Spleen (tissue), 11 donors: ENCODE results near the gene CNTD1. TPM values are rescaled to one million over a fixed set of nuclear protein-coding genes. Genes with fewer than 3 reads are reported as not detected.

ENCODE experiments used
- DNase-seq: peaks from one replicate; pipeline ENCODE4 v3.0.0-alpha.2; 2020
- H3K27ac ChIP-seq, 8 donors: fragments of 200-600 bp; sonication (generic) in 7 of 8; 1 replicate in 4 of 8; 2 replicates in 4 of 8; pipeline versions ENCODE4 v1.5.0 to v1.8.0; 2016 to 2021; ENCODE audit warnings: inconsistent platforms in 4 of 8, mild to moderate bottlenecking in 4 of 8, moderate library complexity in 1 of 8
- H3K27me3 ChIP-seq, 7 donors: fragments of 200-600 bp; sonication (generic) in 6 of 7; replicated peaks in 1 of 7; 1 replicate in 4 of 7; 2 replicates in 3 of 7; pipeline versions ENCODE4 v1.5.0 to v1.8.0; 2016 to 2021; ENCODE audit warnings: inconsistent platforms in 3 of 7, mild to moderate bottlenecking in 1 of 7
- H3K36me3 ChIP-seq, 6 donors: fragments of 200-600 bp; sonication (generic) in 5 of 6; 1 replicate in 4 of 6; 2 replicates in 2 of 6; pipeline versions ENCODE4 v1.5.0 to v1.8.0; 2016 to 2021; ENCODE audit warnings: inconsistent platforms in 2 of 6
- H3K4me1 ChIP-seq, 6 donors: fragments of 200-600 bp; sonication (generic) in 5 of 6; 1 replicate in 3 of 6; 2 replicates in 3 of 6; pipeline versions ENCODE4 v1.5.0 to v1.8.0; 2016 to 2021; ENCODE audit warnings: inconsistent platforms in 3 of 6
- H3K4me3 ChIP-seq, 8 donors: fragments of 200-600 bp; sonication (generic) in 7 of 8; 1 replicate in 4 of 8; 2 replicates in 4 of 8; pipeline versions ENCODE4 v1.5.0 to v1.8.0; 2016 to 2021; ENCODE audit warnings: inconsistent platforms in 4 of 8, mild to moderate bottlenecking in 4 of 8, moderate library complexity in 2 of 8
- H3K9me3 ChIP-seq, 8 donors: fragments of 200-600 bp; sonication (generic) in 7 of 8; 1 replicate in 4 of 8; 2 replicates in 4 of 8; pipeline versions ENCODE4 v1.5.0 to v1.8.0; 2016 to 2021; ENCODE audit warnings: inconsistent platforms in 4 of 8
- POLR2A ChIP-seq, 3 donors: fragments of 450-650 bp; IDR thresholded peaks; one replicate each; pipeline ENCODE4 v1.5.1; 2017; ENCODE audit warnings: antibody characterized with exemption in 3 of 3, mild to moderate bottlenecking in 1 of 3
- POLR2AphosphoS5 ChIP-seq, 3 donors: sonication (generic); formaldehyde crosslinking; IDR thresholded peaks; one replicate each; pipeline ENCODE4 v1.5.1; 2017; ENCODE audit warnings: antibody characterized with exemption in 3 of 3
- WGBS, 5 donors: extraction: QIAGEN DNeasy Blood & Tissue Kit in 3 of 5; methylation state at CpG; one replicate each; pipeline versions ENCODE4 v1.1.5 to v1.1.7; 2013 to 2018; 5-methylcytosine and 5-hydroxymethylcytosine counted together
- intact Hi-C: fragments of 100-400 bp; cut with DNase I; formaldehyde crosslinking; loops from one replicate; pipeline ENCODE4 v1.15.0; 2023; ENCODE audit warnings: low total_unique reads
- polyA plus RNA-seq, 3 donors: library from polyadenylated mRNA; stranded (reverse); fragments of 200-250 nt; gene quantifications; one replicate each; pipeline ENCODE4 v1.2.1, GENCODE V29; 2013
- total RNA-seq, 7 donors: library from RNA; depleted of rRNA in 3 of 7; stranded (reverse); fragments of >200 nt in 3 of 7; fragmentation: NEBNext Ultra II Directional in 4 of 7; extraction: Animal tissue kit (Norgen Biotek cat#: 25700) in 4 of 7; gene quantifications; one replicate each; pipeline versions ENCODE4 v1.1.0 to v1.2.1, GENCODE V29; 2016 to 2021
- TF ChIP-seq, protein P1 (sequence below), 11 experiments: fragments of 200-600 bp in 7 of 11; fragments of 450-650 bp in 4 of 11; sonication (generic) in 4 of 11; IDR thresholded peaks in 8 of 11; conservative IDR thresholded peaks in 3 of 11; 1 replicate in 7 of 11; 2 replicates in 4 of 11; pipeline versions ENCODE4 v1.4.0 to v1.8.0; 2016 to 2021; ENCODE audit warnings: antibody characterized with exemption in 11 of 11, inconsistent platforms in 4 of 11, mild to moderate bottlenecking in 1 of 11
- donor health status: healthy with polysubstance abuse.
- donor health status: DM: no; HTN: no; CAD: no; lungs with moderate emphysema.
- donor health status: DM: no; HTN: no; CAD: no.
- donor health status: Bipolar disorder and iron deficiency.
- donor health status: healthy.
- donor health status: DM: no; HTN: no; CAD: no.
- donor health status: DM: yes; HTN: yes; CAD: no.

CNTD1 gene
- total and polyA plus RNA-seq, 10 donors, result 0.17 to 0.26 (median 0.24) TPM; not detected in 7

GRCh38 chr17:42845918-42846593 lies 47.4 kb downstream of the CNTD1 start:
- peak; percentile 59 for DNase-seq
- Histone ChIP-seq H3K27ac (peak overlapping the region in 3 of 8 donors; percentile 21 to 42 (median 38)), H3K27me3 (no peaks in the 10 kb centered on the region), H3K4me1 (peaks cover 0 to 80% (median 23%) of the 10 kb centered on the region in 6 donors), H3K36me3 (peaks cover 3 to 51% (median 45%) of the 10 kb centered on the region in 6 donors), H3K4me3 (no peak overlapping the region), H3K9me3 (no peaks in the 10 kb centered on the region)
- TF ChIP-seq POLR2A (IDR thresholded peaks at IDR 0.05) (no peak), POLR2AphosphoS5 (IDR thresholded peaks at IDR 0.05) (no peak)
- TF ChIP-seq, protein P1, sequence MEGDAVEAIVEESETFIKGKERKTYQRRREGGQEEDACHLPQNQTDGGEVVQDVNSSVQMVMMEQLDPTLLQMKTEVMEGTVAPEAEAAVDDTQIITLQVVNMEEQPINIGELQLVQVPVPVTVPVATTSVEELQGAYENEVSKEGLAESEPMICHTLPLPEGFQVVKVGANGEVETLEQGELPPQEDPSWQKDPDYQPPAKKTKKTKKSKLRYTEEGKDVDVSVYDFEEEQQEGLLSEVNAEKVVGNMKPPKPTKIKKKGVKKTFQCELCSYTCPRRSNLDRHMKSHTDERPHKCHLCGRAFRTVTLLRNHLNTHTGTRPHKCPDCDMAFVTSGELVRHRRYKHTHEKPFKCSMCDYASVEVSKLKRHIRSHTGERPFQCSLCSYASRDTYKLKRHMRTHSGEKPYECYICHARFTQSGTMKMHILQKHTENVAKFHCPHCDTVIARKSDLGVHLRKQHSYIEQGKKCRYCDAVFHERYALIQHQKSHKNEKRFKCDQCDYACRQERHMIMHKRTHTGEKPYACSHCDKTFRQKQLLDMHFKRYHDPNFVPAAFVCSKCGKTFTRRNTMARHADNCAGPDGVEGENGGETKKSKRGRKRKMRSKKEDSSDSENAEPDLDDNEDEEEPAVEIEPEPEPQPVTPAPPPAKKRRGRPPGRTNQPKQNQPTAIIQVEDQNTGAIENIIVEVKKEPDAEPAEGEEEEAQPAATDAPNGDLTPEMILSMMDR (IDR thresholded peaks at IDR 0.05 in 8 of 11, conservative IDR thresholded peaks at IDR 0.05 in 3 of 11), result no peak
- intact Hi-C loops, result no loop called here
- 61 to 87% (median 70%) methylated on average over 7 of the region's 7 CpGs for WGBS, 5 donors

DNA sequence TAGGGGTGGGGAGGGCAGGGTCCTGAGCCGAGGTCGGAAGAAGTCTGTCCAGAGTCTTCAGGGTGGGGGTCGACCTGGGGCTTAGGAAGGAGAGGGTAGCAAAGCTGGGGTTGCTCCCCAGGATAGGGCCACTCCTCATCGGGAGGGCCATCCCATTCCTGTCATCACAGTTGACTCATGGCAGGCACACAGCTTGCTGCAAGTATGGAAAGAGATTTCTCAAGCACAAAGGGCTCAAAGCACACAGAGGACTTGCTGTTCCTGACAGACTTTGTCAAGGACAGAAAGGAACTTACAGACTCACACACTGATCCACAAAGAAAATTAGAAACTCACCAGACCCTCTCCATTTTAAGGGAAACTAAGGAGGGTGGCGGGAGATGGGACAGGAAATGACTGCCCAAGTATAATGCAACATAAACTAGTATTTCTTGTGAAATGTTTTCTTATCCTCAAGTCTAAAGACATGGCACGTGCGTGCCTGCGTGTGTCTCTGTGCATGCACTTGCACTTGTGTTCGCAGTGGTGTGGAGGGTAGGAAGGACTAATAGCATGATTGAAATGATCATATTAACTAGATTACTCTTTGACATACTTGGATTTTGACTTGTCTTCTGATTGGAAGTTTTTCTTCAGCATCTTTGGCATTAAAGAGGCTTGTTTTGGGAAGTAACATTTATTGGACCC lies 48.1 kb downstream of the CNTD1 start:
- peak; percentile 50 for DNase-seq
- TF ChIP-seq POLR2A (IDR thresholded peaks at IDR 0.05) (no peak), POLR2AphosphoS5 (IDR thresholded peaks at IDR 0.05) (no peak)
- TF ChIP-seq, protein P1 (IDR thresholded peaks at IDR 0.05 in 8 of 11, conservative IDR thresholded peaks at IDR 0.05 in 3 of 11), result no peak
- peaks cover 0 to 74% (median 23%) of the 10 kb centered on the region in 6 donors for H3K4me1 ChIP-seq
- peak overlapping the region in 3 of 8 donors; percentile 21 to 48 (median 42) for H3K27ac ChIP-seq
- 52 to 84% (median 69%) methylated on average over 9 of the region's 9 CpGs for WGBS, 5 donors
- no peaks in the 10 kb centered on the region for H3K27me3 ChIP-seq
- H3K9me3 ChIP-seq, result no peaks in the 10 kb centered on the region
- no peak overlapping the region for H3K4me3 ChIP-seq
- peaks cover under 1 to 45% (median 38%) of the 10 kb centered on the region in 6 donors for H3K36me3 ChIP-seq
- intact Hi-C loops, result no loop called here

DNA sequence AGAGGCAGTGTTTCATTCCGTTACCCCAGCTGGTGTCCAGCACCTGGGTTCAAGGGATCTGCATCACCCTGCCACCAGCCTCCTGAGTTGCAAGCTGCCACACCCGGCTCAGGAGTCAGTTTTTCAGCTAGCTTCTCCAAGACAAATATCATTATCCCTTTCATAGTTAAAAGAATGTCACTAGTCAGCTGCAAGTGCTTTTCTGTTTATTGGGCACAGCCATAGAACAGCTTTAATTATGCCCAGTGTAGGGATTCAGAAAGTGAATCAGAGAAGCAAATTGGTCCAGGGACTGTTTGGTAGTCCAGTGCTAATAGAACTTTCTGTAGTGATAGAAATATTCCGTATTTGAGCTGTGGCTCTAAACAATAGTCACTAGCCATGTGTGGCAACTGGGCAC lies 49.4 kb downstream of the CNTD1 start:
- TF ChIP-seq POLR2AphosphoS5 (IDR thresholded peaks at IDR 0.05), result no peak
- TF ChIP-seq POLR2A (IDR thresholded peaks at IDR 0.05), result no peak
- TF ChIP-seq, protein P1 (IDR thresholded peaks at IDR 0.05 in 8 of 11, conservative IDR thresholded peaks at IDR 0.05 in 3 of 11), result no peak
- Histone ChIP-seq H3K4me1 (peaks cover 0 to 67% (median 24%) of the 10 kb centered on the region in 6 donors), H3K27ac (no peak overlapping the region), H3K4me3 (no peak overlapping the region), H3K9me3 (no peaks in the 10 kb centered on the region), H3K36me3 (peaks cover 0 to 31% (median 24%) of the 10 kb centered on the region in 6 donors), H3K27me3 (no peaks in the 10 kb centered on the region)
- WGBS, 5 donors, result 88 to 98% (median 89%) methylated on average over 3 of the region's 3 CpGs
- intact Hi-C loops, result no loop called here
- no peak for DNase-seq

GRCh38 chr17:42849031-42849430 lies 50.4 kb downstream of the CNTD1 start:
- WGBS, 5 donors, result 72 to 94% (median 93%) methylated on average over 2 to 9 of the region's 9 CpGs; no CpG with 5 or more reads in 1 of the 5 donors
- TF ChIP-seq POLR2AphosphoS5 (IDR thresholded peaks at IDR 0.05), result peak in 1 of 3 donors; percentile 16
- TF ChIP-seq, protein P1 (IDR thresholded peaks at IDR 0.05 in 8 of 11, conservative IDR thresholded peaks at IDR 0.05 in 3 of 11), result no peak
- Histone ChIP-seq H3K4me3 (no peak overlapping the region), H3K27ac (no peak overlapping the region), H3K36me3 (peaks cover 0 to 22% (median 18%) of the 10 kb centered on the region in 6 donors), H3K4me1 (peaks cover 0 to 67% (median 28%) of the 10 kb centered on the region in 6 donors), H3K27me3 (no peaks in the 10 kb centered on the region), H3K9me3 (no peaks in the 10 kb centered on the region)
- DNase-seq, result peak; percentile 17
- intact Hi-C loops, result no loop called here
